ENCODE results near the gene DHRS3. TPM values are rescaled to one million over a fixed set of nuclear protein-coding genes. Genes with fewer than 3 reads are reported as not detected.

DHRS3 gene
- total and polyA plus RNA-seq, 10 of the 15 experiments (the other 5 are each of a cell fraction or from before 2014, with no cell fraction given): 0.23 to 29.7 (median 1.2) TPM

Small RNAs within 50 kb of the gene (microRNA-seq; reads per million reads assigned to microRNA genes)
- gene MIR6730: not detected

Small RNAs within 50 kb of the gene (small RNA-seq; reads per million reads assigned to genes)
- not detected for gene MIR6730
- gene RNU6ATAC18P: not detected

Other genes starting within 250 kb of the DHRS3 start
Only the 7 nearest of the 8 such genes appear.
- not detected in 2 replicates for gene AADACL4, start 25.9 kb upstream of the DHRS3 start, total RNA-seq (2014; rRNA removed)
- not detected in 2 replicates for gene AADACL4, start 25.9 kb upstream of the DHRS3 start, total RNA-seq (2014; rRNA removed; fragmentation: Illumina TruSeq; extraction: Trizol)
- not detected in 2 replicates for gene AADACL4, start 25.9 kb upstream of the DHRS3 start, total RNA-seq (2021)
- gene AADACL4, start 25.9 kb upstream of the DHRS3 start, polyA plus RNA-seq (2011; rRNA removed): not detected in 2 replicates
- gene AADACL4, start 25.9 kb upstream of the DHRS3 start, polyA plus RNA-seq (2014; fragmentation: Illumina TruSeq; extraction: Trizol): not detected in 2 replicates
- gene AADACL4, start 25.9 kb upstream of the DHRS3 start, polyA plus RNA-seq (2014; fragmentation: Nextera tagmentation; extraction: Ambion mirVana): not detected
- not detected in 2 replicates for gene AADACL4, start 25.9 kb upstream of the DHRS3 start, polyA plus RNA-seq (2014; rRNA removed)
- gene AADACL4, start 25.9 kb upstream of the DHRS3 start, polyA plus RNA-seq (2016; fragmentation: Nextera tagmentation; extraction: Ambion mirVana): not detected
- gene AADACL3, start 97.9 kb upstream of the DHRS3 start, total RNA-seq (2014; rRNA removed): not detected in 2 replicates
- not detected in 2 replicates for gene AADACL3, start 97.9 kb upstream of the DHRS3 start, total RNA-seq (2014; rRNA removed; fragmentation: Illumina TruSeq; extraction: Trizol)
- not detected in 2 replicates for gene AADACL3, start 97.9 kb upstream of the DHRS3 start, total RNA-seq (2021)
- gene AADACL3, start 97.9 kb upstream of the DHRS3 start, polyA plus RNA-seq (2011; rRNA removed): not detected in 2 replicates
- not detected in 2 replicates for gene AADACL3, start 97.9 kb upstream of the DHRS3 start, polyA plus RNA-seq (2014; fragmentation: Illumina TruSeq; extraction: Trizol)
- not detected for gene AADACL3, start 97.9 kb upstream of the DHRS3 start, polyA plus RNA-seq (2014; fragmentation: Nextera tagmentation; extraction: Ambion mirVana)
- not detected in 2 replicates for gene AADACL3, start 97.9 kb upstream of the DHRS3 start, polyA plus RNA-seq (2014; rRNA removed)
- gene AADACL3, start 97.9 kb upstream of the DHRS3 start, polyA plus RNA-seq (2016; fragmentation: Nextera tagmentation; extraction: Ambion mirVana): not detected
- not detected in 2 replicates for gene CFAP107, start 128.0 kb upstream of the DHRS3 start, total RNA-seq (2014; rRNA removed)
- not detected in 2 replicates for gene CFAP107, start 128.0 kb upstream of the DHRS3 start, total RNA-seq (2014; rRNA removed; fragmentation: Illumina TruSeq; extraction: Trizol)
- gene CFAP107, start 128.0 kb upstream of the DHRS3 start, total RNA-seq (2021): not detected in 2 replicates
- not detected in 2 replicates for gene CFAP107, start 128.0 kb upstream of the DHRS3 start, polyA plus RNA-seq (2011; rRNA removed)
- not detected in 2 replicates for gene CFAP107, start 128.0 kb upstream of the DHRS3 start, polyA plus RNA-seq (2014; fragmentation: Illumina TruSeq; extraction: Trizol)
- not detected for gene CFAP107, start 128.0 kb upstream of the DHRS3 start, polyA plus RNA-seq (2014; fragmentation: Nextera tagmentation; extraction: Ambion mirVana)
- gene CFAP107, start 128.0 kb upstream of the DHRS3 start, polyA plus RNA-seq (2014; rRNA removed): not detected in 2 replicates
- not detected for gene CFAP107, start 128.0 kb upstream of the DHRS3 start, polyA plus RNA-seq (2016; fragmentation: Nextera tagmentation; extraction: Ambion mirVana)
- gene PRAMEF12, start 155.5 kb upstream of the DHRS3 start, total RNA-seq (2014; rRNA removed): not detected in 2 replicates
- gene PRAMEF12, start 155.5 kb upstream of the DHRS3 start, total RNA-seq (2014; rRNA removed; fragmentation: Illumina TruSeq; extraction: Trizol): not detected in 2 replicates
- gene PRAMEF12, start 155.5 kb upstream of the DHRS3 start, total RNA-seq (2021): not detected in 2 replicates
- not detected in 2 replicates for gene PRAMEF12, start 155.5 kb upstream of the DHRS3 start, polyA plus RNA-seq (2011; rRNA removed)
- gene PRAMEF12, start 155.5 kb upstream of the DHRS3 start, polyA plus RNA-seq (2014; fragmentation: Illumina TruSeq; extraction: Trizol): not detected in 2 replicates
- gene PRAMEF12, start 155.5 kb upstream of the DHRS3 start, polyA plus RNA-seq (2014; fragmentation: Nextera tagmentation; extraction: Ambion mirVana): not detected
- not detected in 2 replicates for gene PRAMEF12, start 155.5 kb upstream of the DHRS3 start, polyA plus RNA-seq (2014; rRNA removed)
- gene PRAMEF12, start 155.5 kb upstream of the DHRS3 start, polyA plus RNA-seq (2016; fragmentation: Nextera tagmentation; extraction: Ambion mirVana): not detected
- gene PRAMEF1, start 173.2 kb upstream of the DHRS3 start, total RNA-seq (2014; rRNA removed): not detected in 2 replicates
- not detected in 2 replicates for gene PRAMEF1, start 173.2 kb upstream of the DHRS3 start, total RNA-seq (2014; rRNA removed; fragmentation: Illumina TruSeq; extraction: Trizol)
- not detected in 2 replicates for gene PRAMEF1, start 173.2 kb upstream of the DHRS3 start, total RNA-seq (2021)
- gene PRAMEF1, start 173.2 kb upstream of the DHRS3 start, polyA plus RNA-seq (2011; rRNA removed): not detected in 2 replicates
- gene PRAMEF1, start 173.2 kb upstream of the DHRS3 start, polyA plus RNA-seq (2014; fragmentation: Illumina TruSeq; extraction: Trizol): not detected in 2 replicates
- gene PRAMEF1, start 173.2 kb upstream of the DHRS3 start, polyA plus RNA-seq (2014; fragmentation: Nextera tagmentation; extraction: Ambion mirVana): not detected
- not detected in 2 replicates for gene PRAMEF1, start 173.2 kb upstream of the DHRS3 start, polyA plus RNA-seq (2014; rRNA removed)
- not detected for gene PRAMEF1, start 173.2 kb upstream of the DHRS3 start, polyA plus RNA-seq (2016; fragmentation: Nextera tagmentation; extraction: Ambion mirVana)
- gene PRAMEF11, start 213.2 kb upstream of the DHRS3 start, total RNA-seq (2014; rRNA removed): not detected in 2 replicates
- not detected in 2 replicates for gene PRAMEF11, start 213.2 kb upstream of the DHRS3 start, total RNA-seq (2014; rRNA removed; fragmentation: Illumina TruSeq; extraction: Trizol)
- gene PRAMEF11, start 213.2 kb upstream of the DHRS3 start, total RNA-seq (2021): not detected in 2 replicates
- not detected in 2 replicates for gene PRAMEF11, start 213.2 kb upstream of the DHRS3 start, polyA plus RNA-seq (2011; rRNA removed)
- not detected in 2 replicates for gene PRAMEF11, start 213.2 kb upstream of the DHRS3 start, polyA plus RNA-seq (2014; fragmentation: Illumina TruSeq; extraction: Trizol)
- not detected for gene PRAMEF11, start 213.2 kb upstream of the DHRS3 start, polyA plus RNA-seq (2014; fragmentation: Nextera tagmentation; extraction: Ambion mirVana)
- not detected in 2 replicates for gene PRAMEF11, start 213.2 kb upstream of the DHRS3 start, polyA plus RNA-seq (2014; rRNA removed)
- gene PRAMEF11, start 213.2 kb upstream of the DHRS3 start, polyA plus RNA-seq (2016; fragmentation: Nextera tagmentation; extraction: Ambion mirVana): not detected
- not detected in 2 replicates for gene HNRNPCL1, start 230.5 kb upstream of the DHRS3 start, total RNA-seq (2014; rRNA removed)
- gene HNRNPCL1, start 230.5 kb upstream of the DHRS3 start, total RNA-seq (2014; rRNA removed; fragmentation: Illumina TruSeq; extraction: Trizol): not detected in 2 replicates
- gene HNRNPCL1, start 230.5 kb upstream of the DHRS3 start, total RNA-seq (2021): not detected in 2 replicates
- not detected in 2 replicates for gene HNRNPCL1, start 230.5 kb upstream of the DHRS3 start, polyA plus RNA-seq (2011; rRNA removed)
- not detected in 2 replicates for gene HNRNPCL1, start 230.5 kb upstream of the DHRS3 start, polyA plus RNA-seq (2014; fragmentation: Illumina TruSeq; extraction: Trizol)
- gene HNRNPCL1, start 230.5 kb upstream of the DHRS3 start, polyA plus RNA-seq (2014; fragmentation: Nextera tagmentation; extraction: Ambion mirVana): not detected
- gene HNRNPCL1, start 230.5 kb upstream of the DHRS3 start, polyA plus RNA-seq (2014; rRNA removed): not detected in 2 replicates
- gene HNRNPCL1, start 230.5 kb upstream of the DHRS3 start, polyA plus RNA-seq (2016; fragmentation: Nextera tagmentation; extraction: Ambion mirVana): not detected